ENCODE measurements around the gene EFEMP1.

DNA sequence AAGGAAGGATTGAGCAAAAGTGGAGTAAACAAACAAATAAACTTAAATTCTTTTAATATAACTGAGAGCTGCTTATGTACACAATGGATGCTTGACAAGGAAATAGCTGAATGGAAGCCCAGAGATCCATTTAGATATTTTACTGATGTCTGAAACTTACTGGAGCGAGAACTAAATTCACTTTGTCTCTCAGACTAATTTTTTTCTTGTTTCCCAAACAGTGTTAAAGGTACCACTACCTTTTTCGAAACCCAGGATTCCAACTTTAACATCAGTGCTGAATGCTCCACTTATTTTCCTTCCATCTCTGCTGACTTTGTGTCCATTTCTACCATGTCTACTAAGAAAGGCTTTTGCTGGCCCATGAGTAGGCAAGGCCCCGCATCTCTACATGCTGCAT, 4.0 kb downstream of the EFEMP1 start:
- TF ChIP-seq, protein P1, sequence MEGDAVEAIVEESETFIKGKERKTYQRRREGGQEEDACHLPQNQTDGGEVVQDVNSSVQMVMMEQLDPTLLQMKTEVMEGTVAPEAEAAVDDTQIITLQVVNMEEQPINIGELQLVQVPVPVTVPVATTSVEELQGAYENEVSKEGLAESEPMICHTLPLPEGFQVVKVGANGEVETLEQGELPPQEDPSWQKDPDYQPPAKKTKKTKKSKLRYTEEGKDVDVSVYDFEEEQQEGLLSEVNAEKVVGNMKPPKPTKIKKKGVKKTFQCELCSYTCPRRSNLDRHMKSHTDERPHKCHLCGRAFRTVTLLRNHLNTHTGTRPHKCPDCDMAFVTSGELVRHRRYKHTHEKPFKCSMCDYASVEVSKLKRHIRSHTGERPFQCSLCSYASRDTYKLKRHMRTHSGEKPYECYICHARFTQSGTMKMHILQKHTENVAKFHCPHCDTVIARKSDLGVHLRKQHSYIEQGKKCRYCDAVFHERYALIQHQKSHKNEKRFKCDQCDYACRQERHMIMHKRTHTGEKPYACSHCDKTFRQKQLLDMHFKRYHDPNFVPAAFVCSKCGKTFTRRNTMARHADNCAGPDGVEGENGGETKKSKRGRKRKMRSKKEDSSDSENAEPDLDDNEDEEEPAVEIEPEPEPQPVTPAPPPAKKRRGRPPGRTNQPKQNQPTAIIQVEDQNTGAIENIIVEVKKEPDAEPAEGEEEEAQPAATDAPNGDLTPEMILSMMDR (IDR thresholded peaks at IDR 0.05) = no peak
- TF ChIP-seq POLR2A (IDR thresholded peaks at IDR 0.05; ENCODE audit: low read depth) (no peak), POLR2AphosphoS5 (IDR thresholded peaks at IDR 0.05) (no peak), EP300 (IDR thresholded peaks at IDR 0.05) (no peak)
